ENCODE data around the gene FAM50A. TPM values are rescaled to one million over a fixed set of nuclear protein-coding genes. Genes with fewer than 3 reads are reported as not detected.

Gene FAM50A
- total RNA-seq, 1 experiment from 2014 or later: 57.4 TPM

GRCh38 chrX:154489182-154489581, 45.2 kb downstream of the FAM50A start:
- DNase-seq: no peak
- H3K4me1 ChIP-seq (ENCODE audit: insufficient read depth, low read length): no peaks in the 10 kb centered on the region; the same call in 1 of the 2 replicates
- H3K4ac ChIP-seq (ENCODE audit: low read depth, low read length): no peak overlapping the region
- H3K4me2 ChIP-seq (ENCODE audit: insufficient read depth, insufficient read length, low read length): no peak overlapping the region
- peaks cover 60 to 68% of the 10 kb centered on the region in 2 experiments for H3K9me3 Mint-ChIP-seq
- no peak overlapping the region for H3K27ac ChIP-seq (ENCODE audit: insufficient read length, low read depth, low read length)
- no peak overlapping the region for H2AFZ ChIP-seq (ENCODE audit: low read length)
- no peak overlapping the region for H4K5ac ChIP-seq (ENCODE audit: insufficient read length, low read depth, low read length)
- H4K20me1 ChIP-seq (ENCODE audit: control insufficient read depth, insufficient read depth, insufficient read length): no peaks in the 10 kb centered on the region
- H3K23ac ChIP-seq (ENCODE audit: insufficient read length, low read depth, low read length): no peak overlapping the region
- TF ChIP-seq, protein P1, sequence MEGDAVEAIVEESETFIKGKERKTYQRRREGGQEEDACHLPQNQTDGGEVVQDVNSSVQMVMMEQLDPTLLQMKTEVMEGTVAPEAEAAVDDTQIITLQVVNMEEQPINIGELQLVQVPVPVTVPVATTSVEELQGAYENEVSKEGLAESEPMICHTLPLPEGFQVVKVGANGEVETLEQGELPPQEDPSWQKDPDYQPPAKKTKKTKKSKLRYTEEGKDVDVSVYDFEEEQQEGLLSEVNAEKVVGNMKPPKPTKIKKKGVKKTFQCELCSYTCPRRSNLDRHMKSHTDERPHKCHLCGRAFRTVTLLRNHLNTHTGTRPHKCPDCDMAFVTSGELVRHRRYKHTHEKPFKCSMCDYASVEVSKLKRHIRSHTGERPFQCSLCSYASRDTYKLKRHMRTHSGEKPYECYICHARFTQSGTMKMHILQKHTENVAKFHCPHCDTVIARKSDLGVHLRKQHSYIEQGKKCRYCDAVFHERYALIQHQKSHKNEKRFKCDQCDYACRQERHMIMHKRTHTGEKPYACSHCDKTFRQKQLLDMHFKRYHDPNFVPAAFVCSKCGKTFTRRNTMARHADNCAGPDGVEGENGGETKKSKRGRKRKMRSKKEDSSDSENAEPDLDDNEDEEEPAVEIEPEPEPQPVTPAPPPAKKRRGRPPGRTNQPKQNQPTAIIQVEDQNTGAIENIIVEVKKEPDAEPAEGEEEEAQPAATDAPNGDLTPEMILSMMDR (conservative IDR thresholded peaks at IDR 0.05): no peak
- no peak overlapping the region for H2AK5ac ChIP-seq (ENCODE audit: insufficient read length, low read length)
- H2BK15ac ChIP-seq (ENCODE audit: low read depth, low read length): no peak overlapping the region
- H3K23me2 ChIP-seq (ENCODE audit: insufficient read length, low read depth, low read length, poor library complexity, severe bottlenecking): no peaks in the 10 kb centered on the region
- H3K56ac ChIP-seq (ENCODE audit: insufficient read length, low read depth, low read length): no peak overlapping the region
- no peak overlapping the region for H2BK12ac ChIP-seq (ENCODE audit: insufficient read length, low read depth, low read length)
- no CpG with 5 or more reads among the region's 4 CpGs for WGBS (ENCODE audit: extremely low coverage, insufficient read length, low lambda C conversion rate)
- peaks cover 40% of the 10 kb centered on the region for H3K9me3 ChIP-seq (ENCODE audit: control insufficient read depth, low read depth, low read length)
- no peak overlapping the region for H3K18ac ChIP-seq (ENCODE audit: insufficient read length, low read depth, low read length)
- no peak overlapping the region for H3T11ph ChIP-seq (ENCODE audit: low read length)
- peaks cover 3 to 16% (median 14%) of the 10 kb centered on the region in 3 experiments; a peak in 6 of 7 replicates for H3K36me3 Mint-ChIP-seq (ENCODE audit: insufficient read depth in 1 of 3, low read depth in 3 of 3)
- H3K9ac ChIP-seq (ENCODE audit: extremely low read depth, insufficient read length, low read length): no peak overlapping the region
- H3K27me3 Mint-ChIP-seq (ENCODE audit: low read depth): peaks cover 5% of the 10 kb centered on the region; the same call in 1 of the 2 replicates
- no peak overlapping the region for H2BK20ac ChIP-seq (ENCODE audit: low read depth, low read length, poor library complexity, severe bottlenecking)
- H3K27ac Mint-ChIP-seq: no peak overlapping the region
- H3K4me3 Mint-ChIP-seq: peak overlapping the region in 1 of 2 experiments; percentile 80; a peak in 1 of 5 replicates
- H2BK120ac ChIP-seq (ENCODE audit: low read depth, low read length, poor library complexity, severe bottlenecking): no peak overlapping the region
- no peak overlapping the region for H4K8ac ChIP-seq (replicated peaks; ENCODE audit: insufficient read length, low read depth, low read length)
- H3K27me3 ChIP-seq (ENCODE audit: insufficient read depth, low read length): no peaks in the 10 kb centered on the region
- H3K79me1 ChIP-seq (ENCODE audit: insufficient read depth, low read depth, low read length, poor library complexity, severe bottlenecking): no peaks in the 10 kb centered on the region
- no peak overlapping the region for H3K14ac ChIP-seq (ENCODE audit: insufficient read depth, low read length)
- no peaks in the 10 kb centered on the region for H3K79me2 ChIP-seq (ENCODE audit: insufficient read depth, low read length)
- H4K91ac ChIP-seq (ENCODE audit: insufficient read length, low read depth, low read length): no peak overlapping the region
- H3K4me1 Mint-ChIP-seq: peaks cover 3 to 12% of the 10 kb centered on the region in 2 experiments; a peak in 3 of 4 replicates
- no peak overlapping the region for H2BK5ac ChIP-seq (ENCODE audit: insufficient read length, low read length)
